ENCODE measurements around the gene UQCRHL.

UQCRHL gene

GRCh38 chr1:15826810-15827507 is 19.5 kb upstream of the UQCRHL start:
- TF ChIP-seq ZNF274 (IDR thresholded peaks at IDR 0.05; ENCODE audit: low read depth, low read length): no peak
- H3K4me3 ChIP-seq (ENCODE audit: low read length): no peak overlapping the region

- H3K4me3 ChIP-seq (ENCODE audit: low read length): no peak overlapping the region
- no peak for TF ChIP-seq ZNF274 (IDR thresholded peaks at IDR 0.05; ENCODE audit: low read depth, low read length)
Observed at GRCh38 chr1:15825800-15826199, 18.4 kb upstream of the UQCRHL start.

GRCh38 chr1:15820478-15820877 is 13.0 kb upstream of the UQCRHL start:
- no peak overlapping the region for H3K4me3 ChIP-seq (ENCODE audit: low read length)
- TF ChIP-seq ZNF274 (IDR thresholded peaks at IDR 0.05; ENCODE audit: low read depth, low read length): no peak

- H3K4me3 ChIP-seq (ENCODE audit: low read length): no peak overlapping the region
- TF ChIP-seq ZNF274 (IDR thresholded peaks at IDR 0.05; ENCODE audit: low read depth, low read length): no peak
Observed at GRCh38 chr1:15816674-15817073, 9.2 kb upstream of the UQCRHL start.

- no peak for TF ChIP-seq ZNF274 (IDR thresholded peaks at IDR 0.05; ENCODE audit: low read depth, low read length)
- H3K4me3 ChIP-seq (ENCODE audit: low read length): no peak overlapping the region
Observed at GRCh38 chr1:15810073-15810472, 2.6 kb upstream of the UQCRHL start.

- no peak for TF ChIP-seq ZNF274 (IDR thresholded peaks at IDR 0.05; ENCODE audit: low read depth, low read length)
- no peak overlapping the region for H3K4me3 ChIP-seq (ENCODE audit: low read length)
Observed at GRCh38 chr1:15808955-15809354, 1.5 kb upstream of the UQCRHL start.

- TF ChIP-seq ZNF274 (IDR thresholded peaks at IDR 0.05; ENCODE audit: low read depth, low read length): no peak
Observed at GRCh38 chr1:15807121-15807520, 328 bp downstream of the UQCRHL start.

GRCh38 chr1:15804060-15804459 is 3.4 kb downstream of the UQCRHL start:
- H3K4me3 ChIP-seq (ENCODE audit: low read length): no peak overlapping the region
- no peak for TF ChIP-seq ZNF274 (IDR thresholded peaks at IDR 0.05; ENCODE audit: low read depth, low read length)

More at GRCh38 chr1:15807121-15807520, 328 bp downstream of the UQCRHL start:
- no peak overlapping the region for H3K4me3 ChIP-seq (ENCODE audit: low read length)

GRCh38 chr1:15803380-15803779 is 4.1 kb downstream of the UQCRHL start:
- no peak overlapping the region for H3K4me3 ChIP-seq (ENCODE audit: low read length)
- no peak for TF ChIP-seq ZNF274 (IDR thresholded peaks at IDR 0.05; ENCODE audit: low read depth, low read length)

GRCh38 chr1:15802234-15802965 is 5.0 kb downstream of the UQCRHL start:
- TF ChIP-seq ZNF274 (IDR thresholded peaks at IDR 0.05; ENCODE audit: low read depth, low read length): no peak
- no peak overlapping the region for H3K4me3 ChIP-seq (ENCODE audit: low read length)

- H3K4me3 ChIP-seq (ENCODE audit: low read length): no peak overlapping the region
- TF ChIP-seq ZNF274 (IDR thresholded peaks at IDR 0.05; ENCODE audit: low read depth, low read length): no peak
Observed at GRCh38 chr1:15799928-15800835, 7.3 kb downstream of the UQCRHL start.

GRCh38 chr1:15799004-15799867 is 8.2 kb downstream of the UQCRHL start:
- no peak for TF ChIP-seq ZNF274 (IDR thresholded peaks at IDR 0.05; ENCODE audit: low read depth, low read length)
- H3K4me3 ChIP-seq (ENCODE audit: low read length): no peak overlapping the region

- no peak for TF ChIP-seq ZNF274 (IDR thresholded peaks at IDR 0.05; ENCODE audit: low read depth, low read length)
- H3K4me3 ChIP-seq (ENCODE audit: low read length): no peak overlapping the region
Observed at GRCh38 chr1:15797614-15798390, 9.6 kb downstream of the UQCRHL start.

Measured in GM08714 (cell line).